ENCODE measurements around the gene PIP5K1B. TPM values are rescaled to one million over a fixed set of nuclear protein-coding genes. Genes with fewer than 3 reads are reported as not detected.

The PIP5K1B gene
- total and polyA plus RNA-seq, 4 donors: 0.09 to 30.9 (median 0.29) TPM

DNA sequence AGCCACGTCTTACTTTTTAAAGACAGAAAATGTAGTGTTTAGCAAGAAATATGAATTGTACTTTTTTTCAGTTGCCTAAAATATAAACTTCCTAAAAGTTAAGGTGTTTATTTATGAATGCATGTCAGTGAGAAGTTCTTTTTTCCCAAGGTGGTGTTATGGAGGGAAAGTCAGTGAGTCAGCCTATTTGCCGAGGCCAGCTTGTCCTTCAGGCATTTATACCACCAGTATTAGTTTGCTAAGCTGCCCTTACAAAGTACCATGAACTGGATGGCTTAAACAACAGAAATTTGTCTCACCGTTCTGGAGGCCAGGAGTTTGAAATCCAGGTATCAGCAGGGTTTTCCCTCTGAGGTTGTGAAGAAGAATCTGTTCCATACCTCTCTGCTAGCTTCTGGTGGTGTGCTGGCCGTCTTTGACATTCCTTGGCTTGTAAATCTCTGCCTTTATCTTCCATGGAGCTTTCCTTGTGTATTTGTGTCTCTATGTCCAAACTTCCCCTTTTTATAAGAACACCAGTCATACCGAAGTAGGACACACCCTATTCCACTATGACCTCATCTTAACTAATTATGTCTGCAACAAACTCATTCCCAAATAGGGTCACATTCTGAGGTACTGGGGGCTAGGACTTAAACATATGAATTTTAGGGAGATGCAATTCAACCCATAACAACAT is 270.5 kb downstream of the PIP5K1B start:
- no peak overlapping the region for H3K27ac ChIP-seq (ENCODE audit: low read depth in 1 of 2, low read length in 2 of 2)

DNA sequence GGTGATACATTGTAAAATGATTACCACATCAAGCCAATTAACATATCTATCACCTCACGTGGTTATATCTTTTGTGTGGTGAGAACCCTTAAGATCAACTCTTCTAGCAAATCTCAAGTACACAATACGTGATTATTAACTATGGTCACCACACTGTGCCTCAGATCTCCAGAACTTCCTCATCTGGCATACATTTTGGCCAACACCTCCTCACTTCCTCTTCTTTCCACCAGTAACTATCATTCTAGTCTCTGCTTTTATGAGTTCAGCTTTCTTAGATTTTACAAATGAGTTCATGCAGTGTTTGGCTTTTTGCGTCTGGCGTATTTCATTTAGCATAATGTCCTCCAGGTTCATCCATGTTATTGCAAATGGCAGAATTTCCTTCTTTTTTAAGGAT is 273.0 kb downstream of the PIP5K1B start:
- DNase-seq (ENCODE audit: low spot score): no peak
- H3K4me3 ChIP-seq (ENCODE audit: low read depth in 1 of 3, low read length in 3 of 3): no peak overlapping the region
- H3K9ac ChIP-seq (ENCODE audit: low read depth in 1 of 2, low read length in 2 of 2): no peak overlapping the region
- H3K27me3 ChIP-seq (ENCODE audit: control insufficient read depth in 4 of 4, insufficient read depth in 4 of 4, low read length in 3 of 4): no peaks in the 10 kb centered on the region
- H3K27ac ChIP-seq (ENCODE audit: low read depth in 1 of 2, low read length in 2 of 2): no peak overlapping the region
- H3K4me1 ChIP-seq (ENCODE audit: control insufficient read depth in 4 of 4, insufficient read depth in 4 of 4, low read length in 3 of 4): no peaks in the 10 kb centered on the region
- H3K9me3 ChIP-seq (ENCODE audit: control insufficient read depth in 4 of 4, low read length in 3 of 4): no peaks in the 10 kb centered on the region
- WGBS: 87% methylated on average over 4 of the region's 4 CpGs
- H3K36me3 ChIP-seq (ENCODE audit: control insufficient read depth in 4 of 4, insufficient read depth in 3 of 4, low read depth in 1 of 4, low read length in 3 of 4): no peaks in the 10 kb centered on the region
- no peak for TF ChIP-seq HNF4A (conservative IDR thresholded peaks at IDR 0.05)
- no peak for TF ChIP-seq YY1 (IDR thresholded peaks at IDR 0.05)
- no peak for TF ChIP-seq NR2F2 (IDR thresholded peaks at IDR 0.05)
- TF ChIP-seq, protein P1, sequence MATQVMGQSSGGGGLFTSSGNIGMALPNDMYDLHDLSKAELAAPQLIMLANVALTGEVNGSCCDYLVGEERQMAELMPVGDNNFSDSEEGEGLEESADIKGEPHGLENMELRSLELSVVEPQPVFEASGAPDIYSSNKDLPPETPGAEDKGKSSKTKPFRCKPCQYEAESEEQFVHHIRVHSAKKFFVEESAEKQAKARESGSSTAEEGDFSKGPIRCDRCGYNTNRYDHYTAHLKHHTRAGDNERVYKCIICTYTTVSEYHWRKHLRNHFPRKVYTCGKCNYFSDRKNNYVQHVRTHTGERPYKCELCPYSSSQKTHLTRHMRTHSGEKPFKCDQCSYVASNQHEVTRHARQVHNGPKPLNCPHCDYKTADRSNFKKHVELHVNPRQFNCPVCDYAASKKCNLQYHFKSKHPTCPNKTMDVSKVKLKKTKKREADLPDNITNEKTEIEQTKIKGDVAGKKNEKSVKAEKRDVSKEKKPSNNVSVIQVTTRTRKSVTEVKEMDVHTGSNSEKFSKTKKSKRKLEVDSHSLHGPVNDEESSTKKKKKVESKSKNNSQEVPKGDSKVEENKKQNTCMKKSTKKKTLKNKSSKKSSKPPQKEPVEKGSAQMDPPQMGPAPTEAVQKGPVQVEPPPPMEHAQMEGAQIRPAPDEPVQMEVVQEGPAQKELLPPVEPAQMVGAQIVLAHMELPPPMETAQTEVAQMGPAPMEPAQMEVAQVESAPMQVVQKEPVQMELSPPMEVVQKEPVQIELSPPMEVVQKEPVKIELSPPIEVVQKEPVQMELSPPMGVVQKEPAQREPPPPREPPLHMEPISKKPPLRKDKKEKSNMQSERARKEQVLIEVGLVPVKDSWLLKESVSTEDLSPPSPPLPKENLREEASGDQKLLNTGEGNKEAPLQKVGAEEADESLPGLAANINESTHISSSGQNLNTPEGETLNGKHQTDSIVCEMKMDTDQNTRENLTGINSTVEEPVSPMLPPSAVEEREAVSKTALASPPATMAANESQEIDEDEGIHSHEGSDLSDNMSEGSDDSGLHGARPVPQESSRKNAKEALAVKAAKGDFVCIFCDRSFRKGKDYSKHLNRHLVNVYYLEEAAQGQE (IDR thresholded peaks at IDR 0.05): no peak
- TF ChIP-seq HNF4G (IDR thresholded peaks at IDR 0.05): no peak
- no peak for TF ChIP-seq FOXA1 (IDR thresholded peaks at IDR 0.05)
- TF ChIP-seq GABPA (IDR thresholded peaks at IDR 0.05 in 1 of 2, conservative IDR thresholded peaks at IDR 0.05 in 1 of 2): no peak
- no peak for TF ChIP-seq EGR1 (IDR thresholded peaks at IDR 0.05; ENCODE audit: low read depth in 2 of 2)
- TF ChIP-seq TAF1 (conservative IDR thresholded peaks at IDR 0.05): no peak
- TF ChIP-seq, protein P2, sequence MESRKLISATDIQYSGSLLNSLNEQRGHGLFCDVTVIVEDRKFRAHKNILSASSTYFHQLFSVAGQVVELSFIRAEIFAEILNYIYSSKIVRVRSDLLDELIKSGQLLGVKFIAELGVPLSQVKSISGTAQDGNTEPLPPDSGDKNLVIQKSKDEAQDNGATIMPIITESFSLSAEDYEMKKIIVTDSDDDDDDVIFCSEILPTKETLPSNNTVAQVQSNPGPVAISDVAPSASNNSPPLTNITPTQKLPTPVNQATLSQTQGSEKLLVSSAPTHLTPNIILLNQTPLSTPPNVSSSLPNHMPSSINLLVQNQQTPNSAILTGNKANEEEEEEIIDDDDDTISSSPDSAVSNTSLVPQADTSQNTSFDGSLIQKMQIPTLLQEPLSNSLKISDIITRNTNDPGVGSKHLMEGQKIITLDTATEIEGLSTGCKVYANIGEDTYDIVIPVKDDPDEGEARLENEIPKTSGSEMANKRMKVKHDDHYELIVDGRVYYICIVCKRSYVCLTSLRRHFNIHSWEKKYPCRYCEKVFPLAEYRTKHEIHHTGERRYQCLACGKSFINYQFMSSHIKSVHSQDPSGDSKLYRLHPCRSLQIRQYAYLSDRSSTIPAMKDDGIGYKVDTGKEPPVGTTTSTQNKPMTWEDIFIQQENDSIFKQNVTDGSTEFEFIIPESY (IDR thresholded peaks at IDR 0.05): no peak
- no peak for TF ChIP-seq RAD21 (IDR thresholded peaks at IDR 0.05)

More for the DNA sequence above, 270.5 kb downstream of the PIP5K1B start:
- Histone ChIP-seq H3K9me3 (ENCODE audit: control insufficient read depth in 4 of 4, low read length in 3 of 4) (no peaks in the 10 kb centered on the region), H3K36me3 (ENCODE audit: control insufficient read depth in 4 of 4, insufficient read depth in 3 of 4, low read depth in 1 of 4, low read length in 3 of 4) (no peaks in the 10 kb centered on the region), H3K4me3 (ENCODE audit: low read depth in 1 of 3, low read length in 3 of 3) (no peak overlapping the region), H3K9ac (ENCODE audit: low read depth in 1 of 2, low read length in 2 of 2) (no peak overlapping the region), H3K27me3 (ENCODE audit: control insufficient read depth in 4 of 4, insufficient read depth in 4 of 4, low read length in 3 of 4) (no peaks in the 10 kb centered on the region), H3K4me1 (ENCODE audit: control insufficient read depth in 4 of 4, insufficient read depth in 4 of 4, low read length in 3 of 4) (no peaks in the 10 kb centered on the region)
- no peak for DNase-seq (ENCODE audit: low spot score)
- no peak for TF ChIP-seq GABPA (IDR thresholded peaks at IDR 0.05 in 1 of 2, conservative IDR thresholded peaks at IDR 0.05 in 1 of 2)
- TF ChIP-seq FOXA1 (IDR thresholded peaks at IDR 0.05): no peak
- no peak for TF ChIP-seq EGR1 (IDR thresholded peaks at IDR 0.05; ENCODE audit: low read depth in 2 of 2)
- no peak for TF ChIP-seq FOXA2 (IDR thresholded peaks at IDR 0.05)
- TF ChIP-seq TAF1 (conservative IDR thresholded peaks at IDR 0.05): no peak
- TF ChIP-seq, protein P3, sequence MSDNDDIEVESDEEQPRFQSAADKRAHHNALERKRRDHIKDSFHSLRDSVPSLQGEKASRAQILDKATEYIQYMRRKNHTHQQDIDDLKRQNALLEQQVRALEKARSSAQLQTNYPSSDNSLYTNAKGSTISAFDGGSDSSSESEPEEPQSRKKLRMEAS (IDR thresholded peaks at IDR 0.05): no peak
- TF ChIP-seq SP1 (IDR thresholded peaks at IDR 0.05): no peak
- TF ChIP-seq JUND (IDR thresholded peaks at IDR 0.05): no peak
- TF ChIP-seq, protein P2 (IDR thresholded peaks at IDR 0.05): no peak
- TF ChIP-seq RAD21 (IDR thresholded peaks at IDR 0.05): no peak
- TF ChIP-seq YY1 (IDR thresholded peaks at IDR 0.05): no peak
- TF ChIP-seq, protein P4, sequence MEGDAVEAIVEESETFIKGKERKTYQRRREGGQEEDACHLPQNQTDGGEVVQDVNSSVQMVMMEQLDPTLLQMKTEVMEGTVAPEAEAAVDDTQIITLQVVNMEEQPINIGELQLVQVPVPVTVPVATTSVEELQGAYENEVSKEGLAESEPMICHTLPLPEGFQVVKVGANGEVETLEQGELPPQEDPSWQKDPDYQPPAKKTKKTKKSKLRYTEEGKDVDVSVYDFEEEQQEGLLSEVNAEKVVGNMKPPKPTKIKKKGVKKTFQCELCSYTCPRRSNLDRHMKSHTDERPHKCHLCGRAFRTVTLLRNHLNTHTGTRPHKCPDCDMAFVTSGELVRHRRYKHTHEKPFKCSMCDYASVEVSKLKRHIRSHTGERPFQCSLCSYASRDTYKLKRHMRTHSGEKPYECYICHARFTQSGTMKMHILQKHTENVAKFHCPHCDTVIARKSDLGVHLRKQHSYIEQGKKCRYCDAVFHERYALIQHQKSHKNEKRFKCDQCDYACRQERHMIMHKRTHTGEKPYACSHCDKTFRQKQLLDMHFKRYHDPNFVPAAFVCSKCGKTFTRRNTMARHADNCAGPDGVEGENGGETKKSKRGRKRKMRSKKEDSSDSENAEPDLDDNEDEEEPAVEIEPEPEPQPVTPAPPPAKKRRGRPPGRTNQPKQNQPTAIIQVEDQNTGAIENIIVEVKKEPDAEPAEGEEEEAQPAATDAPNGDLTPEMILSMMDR (IDR thresholded peaks at IDR 0.05; ENCODE audit: low read depth, low read length, missing input control): no peak
- TF ChIP-seq NR2F2 (IDR thresholded peaks at IDR 0.05): no peak
- TF ChIP-seq, protein P5, sequence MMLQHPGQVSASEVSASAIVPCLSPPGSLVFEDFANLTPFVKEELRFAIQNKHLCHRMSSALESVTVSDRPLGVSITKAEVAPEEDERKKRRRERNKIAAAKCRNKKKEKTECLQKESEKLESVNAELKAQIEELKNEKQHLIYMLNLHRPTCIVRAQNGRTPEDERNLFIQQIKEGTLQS (IDR thresholded peaks at IDR 0.05): no peak
- 65% methylated on average over 5 of the region's 5 CpGs for WGBS
